ENCODE results near the gene SLC6A3.

The SLC6A3 gene

DNA sequence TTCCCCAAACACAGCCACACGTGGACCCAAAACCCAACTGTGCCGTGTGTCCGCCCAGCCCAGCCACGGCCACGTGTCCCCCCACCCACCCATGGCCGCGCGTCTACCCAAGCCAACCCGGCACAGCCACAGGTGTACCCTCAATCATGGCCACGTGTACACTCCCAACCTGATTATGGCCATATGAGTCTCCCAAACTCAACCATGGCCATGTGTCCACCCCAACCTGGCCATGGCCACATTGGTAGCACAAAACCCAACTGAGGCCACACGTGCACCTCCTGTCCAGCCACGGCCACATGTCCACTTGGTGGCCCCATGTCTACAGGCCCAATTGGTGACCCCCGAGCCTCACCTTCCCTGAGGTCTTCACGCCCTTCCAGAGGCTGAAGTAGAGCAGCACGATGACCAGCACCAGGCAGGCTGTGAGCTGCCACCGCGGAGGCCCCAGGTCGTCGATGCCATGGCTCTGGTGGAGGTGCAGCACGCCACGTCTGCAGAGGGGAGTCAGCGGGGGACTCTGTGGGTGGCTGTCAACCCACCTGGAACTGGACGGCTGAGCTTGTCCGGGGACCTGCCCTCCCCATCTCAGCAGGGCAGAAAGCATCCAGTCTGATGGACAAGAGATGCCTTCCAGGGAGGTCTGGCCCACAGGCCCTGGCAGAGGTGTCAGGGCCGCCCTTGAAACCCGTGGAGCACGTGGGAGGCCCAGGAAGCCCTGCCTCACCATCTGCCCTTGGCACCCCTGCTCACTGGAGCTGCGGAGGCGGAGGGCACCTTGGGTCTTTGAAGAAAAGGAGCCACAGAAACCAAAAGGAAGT lies 23.5 kb downstream of the SLC6A3 start:
- H3K9ac ChIP-seq (ENCODE audit: low read length): no peak overlapping the region
- H3K79me2 ChIP-seq (ENCODE audit: low read length): no peaks in the 10 kb centered on the region
- H3K4me1 ChIP-seq (ENCODE audit: low read length): no peaks in the 10 kb centered on the region
- H4K20me1 ChIP-seq (ENCODE audit: insufficient read depth, low read length): no peaks in the 10 kb centered on the region
- H2AFZ ChIP-seq (ENCODE audit: low read depth, low read length): no peak overlapping the region
- H3K27ac ChIP-seq (ENCODE audit: low read length): no peak overlapping the region
- no peak overlapping the region for H3K4me3 ChIP-seq (ENCODE audit: low read length)
- H3K9me3 ChIP-seq (ENCODE audit: insufficient read depth, low read length): no peaks in the 10 kb centered on the region
- no peak overlapping the region for H3K4me2 ChIP-seq (ENCODE audit: low read length)
- TF ChIP-seq, protein P1, sequence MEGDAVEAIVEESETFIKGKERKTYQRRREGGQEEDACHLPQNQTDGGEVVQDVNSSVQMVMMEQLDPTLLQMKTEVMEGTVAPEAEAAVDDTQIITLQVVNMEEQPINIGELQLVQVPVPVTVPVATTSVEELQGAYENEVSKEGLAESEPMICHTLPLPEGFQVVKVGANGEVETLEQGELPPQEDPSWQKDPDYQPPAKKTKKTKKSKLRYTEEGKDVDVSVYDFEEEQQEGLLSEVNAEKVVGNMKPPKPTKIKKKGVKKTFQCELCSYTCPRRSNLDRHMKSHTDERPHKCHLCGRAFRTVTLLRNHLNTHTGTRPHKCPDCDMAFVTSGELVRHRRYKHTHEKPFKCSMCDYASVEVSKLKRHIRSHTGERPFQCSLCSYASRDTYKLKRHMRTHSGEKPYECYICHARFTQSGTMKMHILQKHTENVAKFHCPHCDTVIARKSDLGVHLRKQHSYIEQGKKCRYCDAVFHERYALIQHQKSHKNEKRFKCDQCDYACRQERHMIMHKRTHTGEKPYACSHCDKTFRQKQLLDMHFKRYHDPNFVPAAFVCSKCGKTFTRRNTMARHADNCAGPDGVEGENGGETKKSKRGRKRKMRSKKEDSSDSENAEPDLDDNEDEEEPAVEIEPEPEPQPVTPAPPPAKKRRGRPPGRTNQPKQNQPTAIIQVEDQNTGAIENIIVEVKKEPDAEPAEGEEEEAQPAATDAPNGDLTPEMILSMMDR (IDR thresholded peaks at IDR 0.05; ENCODE audit: low read depth, low read length): no peak
- no peak for TF ChIP-seq EZH2phosphoT487 (IDR thresholded peaks at IDR 0.05; ENCODE audit: low read depth)
- H3K27me3 ChIP-seq (ENCODE audit: low read depth, low read length): no peaks in the 10 kb centered on the region
- H3K36me3 ChIP-seq (replicated peaks; ENCODE audit: low read depth, low read length): no peaks in the 10 kb centered on the region

DNA sequence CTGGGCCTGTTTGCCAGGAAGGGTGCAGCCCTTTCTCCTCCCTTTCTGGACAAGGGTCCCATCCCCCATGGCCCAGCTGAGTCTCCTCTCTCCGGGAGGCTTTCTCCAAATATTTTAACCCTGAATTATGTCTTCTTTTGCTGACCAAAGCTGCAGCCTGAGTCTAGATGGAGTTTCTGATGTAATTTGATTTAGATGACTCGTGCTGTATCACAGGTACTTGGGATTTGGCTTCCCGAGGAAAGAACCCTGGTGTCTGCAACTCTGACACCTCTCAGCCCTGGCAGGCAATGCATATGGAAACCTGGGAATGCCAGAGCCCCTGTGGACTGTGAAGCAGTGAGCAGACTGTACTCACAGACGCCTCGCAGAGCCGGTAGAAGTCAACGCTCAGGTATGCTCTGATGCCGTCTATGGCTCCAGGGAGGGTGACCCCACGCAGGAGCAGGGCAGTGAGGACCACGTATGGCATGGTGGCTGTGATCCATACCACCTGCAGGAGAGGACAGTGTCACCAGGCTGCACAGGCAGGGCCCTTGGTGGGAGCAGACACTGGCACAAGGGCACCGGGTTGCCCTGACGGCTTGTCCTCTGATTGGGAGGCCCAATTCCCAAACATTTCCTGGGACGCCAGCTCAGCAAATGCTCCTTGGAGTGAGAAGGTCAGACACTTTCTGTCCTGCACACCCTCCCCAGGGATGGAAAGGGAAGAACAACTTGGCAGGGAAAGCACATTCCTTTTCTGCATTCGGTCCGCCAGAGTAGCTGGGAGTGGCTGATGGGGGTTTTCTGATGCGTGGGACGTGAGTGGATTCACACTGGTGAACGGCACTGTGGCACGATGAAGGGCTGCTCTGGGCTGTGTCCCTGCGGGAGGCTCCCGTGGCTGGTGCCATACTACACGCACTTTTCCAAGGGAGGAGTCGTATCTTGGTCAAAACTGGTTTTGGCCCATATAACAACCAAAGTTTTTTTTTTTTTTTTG lies 24.7 kb downstream of the SLC6A3 start:
- no peaks in the 10 kb centered on the region for H3K36me3 ChIP-seq (replicated peaks; ENCODE audit: low read depth, low read length)
- no peak overlapping the region for H3K4me3 ChIP-seq (ENCODE audit: low read length)
- no peak overlapping the region for H2AFZ ChIP-seq (ENCODE audit: low read depth, low read length)
- no peaks in the 10 kb centered on the region for H4K20me1 ChIP-seq (ENCODE audit: insufficient read depth, low read length)
- H3K4me2 ChIP-seq (ENCODE audit: low read length): no peak overlapping the region
- H3K27me3 ChIP-seq (ENCODE audit: low read depth, low read length): no peaks in the 10 kb centered on the region
- no peaks in the 10 kb centered on the region for H3K79me2 ChIP-seq (ENCODE audit: low read length)
- no peaks in the 10 kb centered on the region for H3K4me1 ChIP-seq (ENCODE audit: low read length)
- H3K9me3 ChIP-seq (ENCODE audit: insufficient read depth, low read length): no peaks in the 10 kb centered on the region
- no peak overlapping the region for H3K27ac ChIP-seq (ENCODE audit: low read length)
- no peak overlapping the region for H3K9ac ChIP-seq (ENCODE audit: low read length)
- TF ChIP-seq, protein P1 (IDR thresholded peaks at IDR 0.05; ENCODE audit: low read depth, low read length): no peak
- no peak for TF ChIP-seq EZH2phosphoT487 (IDR thresholded peaks at IDR 0.05; ENCODE audit: low read depth)

DNA sequence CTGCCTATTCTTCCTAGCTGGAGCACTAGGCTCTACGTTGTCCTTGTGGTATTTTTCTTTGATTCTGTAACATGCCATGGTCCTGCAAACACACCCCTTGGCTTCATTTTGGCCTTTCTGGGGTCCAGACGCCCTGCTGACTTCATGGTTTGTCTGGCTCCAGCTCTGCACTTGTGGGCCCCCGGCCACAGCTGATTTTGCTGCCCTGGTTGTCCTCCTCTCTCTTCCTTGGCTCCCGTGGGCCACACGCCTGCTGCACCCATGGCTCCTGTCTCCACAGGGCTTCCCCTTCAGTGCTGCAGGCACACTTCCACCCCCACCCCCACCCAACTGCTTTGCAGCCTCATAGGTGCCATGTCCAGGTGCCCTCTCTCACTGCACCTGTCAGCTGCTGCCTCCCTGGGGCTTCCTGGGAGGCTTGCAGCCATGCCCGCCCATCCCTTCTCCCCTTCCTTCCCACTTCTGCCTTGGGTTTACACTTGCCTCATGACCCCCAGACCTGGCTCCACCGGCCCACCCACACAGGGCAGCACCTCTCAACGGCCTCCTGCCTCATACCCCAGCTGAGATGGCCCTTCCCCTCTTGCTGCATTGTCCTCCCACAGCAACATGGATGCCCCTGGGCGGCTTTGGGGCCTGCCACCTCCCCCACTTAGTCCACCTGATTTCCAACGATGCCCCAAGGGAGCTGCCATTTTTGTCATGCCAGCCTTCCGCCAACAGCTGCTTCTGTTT lies 25.6 kb downstream of the SLC6A3 start:
- Histone ChIP-seq H2AFZ (ENCODE audit: low read depth, low read length) (no peak overlapping the region), H3K4me1 (ENCODE audit: low read length) (no peaks in the 10 kb centered on the region), H3K9ac (ENCODE audit: low read length) (no peak overlapping the region), H3K79me2 (ENCODE audit: low read length) (no peaks in the 10 kb centered on the region), H3K27me3 (ENCODE audit: low read depth, low read length) (no peaks in the 10 kb centered on the region), H3K36me3 (replicated peaks; ENCODE audit: low read depth, low read length) (no peaks in the 10 kb centered on the region), H3K27ac (ENCODE audit: low read length) (no peak overlapping the region), H3K4me2 (ENCODE audit: low read length) (no peak overlapping the region), H3K9me3 (ENCODE audit: insufficient read depth, low read length) (no peaks in the 10 kb centered on the region), H3K4me3 (ENCODE audit: low read length) (no peak overlapping the region), H4K20me1 (ENCODE audit: insufficient read depth, low read length) (no peaks in the 10 kb centered on the region)
- TF ChIP-seq, protein P1 (IDR thresholded peaks at IDR 0.05; ENCODE audit: low read depth, low read length): no peak
- no peak for TF ChIP-seq EZH2phosphoT487 (IDR thresholded peaks at IDR 0.05; ENCODE audit: low read depth)

Measured in OCI-LY3 (cell line).